HG03103 (cell line): ENCODE results near the gene IGSF11.

Experiments used
- ATAC-seq: cut with Tn5 transposase; IDR thresholded peaks from one replicate; pipeline ENCODE4 v1.9.1; 2021; ENCODE audit warnings: low read depth; ENCODE audit not compliant: unreplicated experiment

IGSF11 gene

GRCh38 chr3:118955914-118956556, 78.6 kb downstream of the IGSF11 start:
- no peak for ATAC-seq

GRCh38 chr3:118951089-118951488, 83.6 kb downstream of the IGSF11 start:
- ATAC-seq, result no peak

GRCh38 chr3:118949113-118949760, 85.4 kb downstream of the IGSF11 start:
- ATAC-seq, result no peak

- ATAC-seq, result no peak
Observed at GRCh38 chr3:118948146-118948545, 86.5 kb downstream of the IGSF11 start.

GRCh38 chr3:118946449-118946848, 88.2 kb downstream of the IGSF11 start:
- ATAC-seq, result no peak

- ATAC-seq, result no peak
Observed at GRCh38 chr3:118945834-118946233, 88.8 kb downstream of the IGSF11 start.

GRCh38 chr3:118943597-118943996, 91.0 kb downstream of the IGSF11 start:
- ATAC-seq, result no peak

GRCh38 chr3:118942671-118943070, 92.0 kb downstream of the IGSF11 start:
- no peak for ATAC-seq

- ATAC-seq, result no peak
Observed at GRCh38 chr3:118942195-118942594, 92.5 kb downstream of the IGSF11 start.

- no peak for ATAC-seq
Observed at GRCh38 chr3:118941236-118941635, 93.4 kb downstream of the IGSF11 start.

- no peak for ATAC-seq
Observed at GRCh38 chr3:118938183-118938961, 96.3 kb downstream of the IGSF11 start.

- ATAC-seq, result no peak
Observed at GRCh38 chr3:118936811-118937210, 97.8 kb downstream of the IGSF11 start.

- ATAC-seq, result no peak
Observed at GRCh38 chr3:118932822-118933558, 101.7 kb downstream of the IGSF11 start.

GRCh38 chr3:118931996-118932395, 102.7 kb downstream of the IGSF11 start:
- no peak for ATAC-seq

- no peak for ATAC-seq
Observed at GRCh38 chr3:118927449-118927848, 107.2 kb downstream of the IGSF11 start.

- ATAC-seq, result no peak
Observed at GRCh38 chr3:118912188-118912587, 122.5 kb downstream of the IGSF11 start.

- no peak for ATAC-seq
Observed at GRCh38 chr3:118910332-118910731, 124.3 kb downstream of the IGSF11 start.

GRCh38 chr3:118909763-118910162, 124.9 kb downstream of the IGSF11 start:
- ATAC-seq, result no peak

GRCh38 chr3:118907909-118908308, 126.7 kb downstream of the IGSF11 start:
- no peak for ATAC-seq

- ATAC-seq, result no peak
Observed at GRCh38 chr3:118900737-118901525, 133.7 kb downstream of the IGSF11 start.
